Measurements from ENCODE around the gene RECQL. TPM values are rescaled to one million over a fixed set of nuclear protein-coding genes. Genes with fewer than 3 reads are reported as not detected.

Gene RECQL, protein sequence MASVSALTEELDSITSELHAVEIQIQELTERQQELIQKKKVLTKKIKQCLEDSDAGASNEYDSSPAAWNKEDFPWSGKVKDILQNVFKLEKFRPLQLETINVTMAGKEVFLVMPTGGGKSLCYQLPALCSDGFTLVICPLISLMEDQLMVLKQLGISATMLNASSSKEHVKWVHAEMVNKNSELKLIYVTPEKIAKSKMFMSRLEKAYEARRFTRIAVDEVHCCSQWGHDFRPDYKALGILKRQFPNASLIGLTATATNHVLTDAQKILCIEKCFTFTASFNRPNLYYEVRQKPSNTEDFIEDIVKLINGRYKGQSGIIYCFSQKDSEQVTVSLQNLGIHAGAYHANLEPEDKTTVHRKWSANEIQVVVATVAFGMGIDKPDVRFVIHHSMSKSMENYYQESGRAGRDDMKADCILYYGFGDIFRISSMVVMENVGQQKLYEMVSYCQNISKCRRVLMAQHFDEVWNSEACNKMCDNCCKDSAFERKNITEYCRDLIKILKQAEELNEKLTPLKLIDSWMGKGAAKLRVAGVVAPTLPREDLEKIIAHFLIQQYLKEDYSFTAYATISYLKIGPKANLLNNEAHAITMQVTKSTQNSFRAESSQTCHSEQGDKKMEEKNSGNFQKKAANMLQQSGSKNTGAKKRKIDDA
- 10 to 100 TPM; 64.0 to 67.8 TPM for total RNA-seq
- 10 to 100 TPM; 90.0 to 91.7 TPM for polyA plus RNA-seq

DNA sequence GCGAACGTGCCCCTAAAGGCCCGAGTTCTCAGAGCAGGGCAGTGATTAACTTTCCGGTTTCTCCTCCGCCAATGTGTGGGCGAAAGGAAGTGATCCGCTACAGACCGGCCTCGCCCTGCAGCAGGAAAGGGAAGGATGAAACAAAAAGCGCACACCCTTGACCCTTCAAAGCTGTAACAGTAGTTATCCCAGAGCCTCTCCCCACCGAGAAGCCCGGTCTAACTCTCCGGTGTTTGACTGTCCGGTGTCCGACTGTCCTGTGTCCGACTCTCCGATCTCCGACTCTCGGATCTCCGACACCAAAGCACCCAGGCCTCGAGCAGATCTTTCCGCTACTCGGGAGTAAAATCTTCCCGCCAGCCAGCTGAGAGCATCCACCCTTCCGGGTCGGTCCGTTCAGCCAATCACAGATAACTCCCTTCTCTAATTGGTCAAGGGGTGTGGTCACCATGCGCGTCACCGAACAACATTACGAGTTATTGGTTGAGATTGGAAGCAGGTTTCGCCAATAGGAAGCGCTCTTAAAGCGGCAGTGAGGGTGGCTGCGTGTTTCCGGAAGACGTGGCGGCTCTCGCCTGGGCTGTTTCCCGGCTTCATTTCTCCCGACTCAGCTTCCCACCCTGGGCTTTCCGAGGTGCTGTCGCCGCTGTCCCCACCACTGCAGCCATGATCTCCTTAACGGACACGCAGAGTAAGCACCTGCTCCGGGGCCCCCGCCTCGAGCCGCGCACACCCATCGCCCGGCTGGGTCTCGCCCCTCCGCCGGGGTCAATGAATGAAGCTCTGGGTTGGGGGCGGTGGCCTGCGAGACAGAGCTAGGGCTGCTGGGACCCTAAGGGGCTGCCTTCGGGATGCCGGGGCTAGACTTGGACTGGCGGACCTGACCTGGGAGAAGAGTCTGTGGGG lies at the start of gene RECQL, which contains the start of gene GOLT1B:
TSS of gene RECQL (minus strand) at position 378 of the 906 bp plus-strand sequence. CDS start 2,065 bp downstream, outside the sequence.
TSS of gene GOLT1B (plus strand) at position 532 of the 906 bp plus-strand sequence. CDS start at position 667, 135 bp downstream.
- intact Hi-C loops (cut with micrococcal nuclease) = loop anchor here (1.0 to 10.0 kb wide), 10 partner anchors 45 to 1123 kb away; partner anchors contain the start of genes C2CD5, CMAS, ETNK1 and LDHB
- POLR2A ChIA-PET (ENCODE audit: partially characterized antibody) = interaction anchor here (0.6 to 2.6 kb wide), 29 partner anchors 9 to 1123 kb away, joined by 3 to 38 read pairs (median 4); partner anchors contain the start of genes C2CD5, ETNK1, LDHB and PYROXD1
- Histone ChIP-seq H3K27ac (ENCODE audit: low read depth, low read length) (peak within 1 kb of the TSS; percentile 78), H3K27me3 (ENCODE audit: insufficient read depth, low read length) (no peaks in the 10 kb centered on the region), H3K4me3 (ENCODE audit: low read length in 2 of 2) (peak within 1 kb of the TSS; percentile 77 to 93), H3K36me3 (ENCODE audit: insufficient read depth, low read length) (peaks cover 25% of the 10 kb centered on the region), H3K9me3 (ENCODE audit: control insufficient read depth in 1 of 2, low read length in 2 of 2) (no peaks in the 10 kb centered on the region), H3K4me1 (ENCODE audit: insufficient read depth, low read length) (peaks cover 64% of the 10 kb centered on the region)
- Mint-ChIP-seq H3K27me3 (no peaks in the 10 kb centered on the region), H3K9me3 (no peaks in the 10 kb centered on the region), H3K27ac (peak within 1 kb of the TSS in 1 of 7 donors; percentile 71), H3K4me3 (no peak within 1 kb of the TSS), H3K36me3 (peaks cover 20 to 30% of the 10 kb centered on the region in 2 donors), H3K4me1 (peaks cover 27 to 61% (median 46%) of the 10 kb centered on the region in 4 donors)
- CTCF ChIA-PET (ENCODE audit: partially characterized antibody) = interaction anchor here (0.8 to 2.0 kb wide), 4 partner anchors 10 to 179 kb away, joined by 3 to 5 read pairs (median 4); partner anchors contain the start of gene SPX
- DNase-seq = peak; percentile 93 to 96 (median 95)

DNA sequence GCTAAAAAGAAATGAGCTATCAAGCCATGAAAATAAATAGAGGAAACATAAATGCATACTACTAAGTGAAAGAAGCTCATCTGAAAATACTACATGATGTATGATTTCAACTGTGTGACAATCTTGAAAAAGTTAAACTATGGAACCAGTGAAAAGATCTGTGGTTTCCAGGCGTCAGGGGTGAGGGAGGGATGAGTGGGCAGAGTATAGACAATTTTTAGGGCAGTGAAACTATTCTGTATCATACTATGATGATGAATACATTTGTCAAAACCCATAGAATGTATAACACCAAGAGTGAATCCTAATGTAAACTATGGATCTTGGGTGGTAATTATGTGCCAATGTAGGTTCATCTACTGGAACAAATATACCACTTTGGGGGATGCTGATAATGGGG lies 46.0 kb upstream of the RECQL start:
- DNase-seq = no peak

DNA sequence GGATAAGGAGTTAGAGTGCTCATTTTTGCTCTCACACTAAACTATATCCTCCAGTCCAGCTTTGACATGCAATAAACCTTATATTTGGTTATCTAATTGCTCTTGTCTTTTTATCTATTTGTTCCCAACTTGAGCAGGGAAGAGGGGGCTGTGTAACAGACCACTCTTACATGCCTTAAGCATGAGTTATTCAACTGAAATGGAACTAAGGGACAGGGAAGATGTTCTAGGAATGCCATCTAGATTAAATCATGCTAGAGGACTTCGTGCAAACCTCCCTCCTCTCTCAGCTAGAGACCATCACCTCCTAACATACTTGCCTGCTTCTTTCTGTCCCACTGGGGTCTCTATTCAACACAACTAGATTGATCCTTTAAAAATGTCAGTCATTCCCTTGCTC lies 45.3 kb upstream of the RECQL start:
- H3K9me3 Mint-ChIP-seq = peaks cover 0 to 2% (median 0%) of the 10 kb centered on the region in 8 donors
- intact Hi-C loops (cut with micrococcal nuclease) = no loop called here

More for the DNA sequence above, 46.0 kb upstream of the RECQL start:
- Histone ChIP-seq H3K9me3 (ENCODE audit: control insufficient read depth in 1 of 2, low read length in 2 of 2) (no peaks in the 10 kb centered on the region), H3K4me1 (ENCODE audit: insufficient read depth, low read length) (no peaks in the 10 kb centered on the region), H3K27ac (ENCODE audit: low read depth, low read length) (no peak overlapping the region), H3K36me3 (ENCODE audit: insufficient read depth, low read length) (no peaks in the 10 kb centered on the region), H3K4me3 (ENCODE audit: low read length in 2 of 2) (no peak overlapping the region), H3K27me3 (ENCODE audit: insufficient read depth, low read length) (no peaks in the 10 kb centered on the region)
- H3K9me3 Mint-ChIP-seq = peaks cover 0 to 2% (median 0%) of the 10 kb centered on the region in 8 donors
- H3K27me3 Mint-ChIP-seq = peaks cover 1 to 3% of the 10 kb centered on the region in 2 donors
- no peak overlapping the region for H3K27ac Mint-ChIP-seq
- intact Hi-C loops (cut with micrococcal nuclease) = no loop called here
- CTCF ChIA-PET (ENCODE audit: partially characterized antibody) = no interaction called here
- no peaks in the 10 kb centered on the region for H3K36me3 Mint-ChIP-seq
- POLR2A ChIA-PET (ENCODE audit: partially characterized antibody) = no interaction called here
- no peaks in the 10 kb centered on the region for H3K4me1 Mint-ChIP-seq
- H3K4me3 Mint-ChIP-seq = no peak overlapping the region

DNA sequence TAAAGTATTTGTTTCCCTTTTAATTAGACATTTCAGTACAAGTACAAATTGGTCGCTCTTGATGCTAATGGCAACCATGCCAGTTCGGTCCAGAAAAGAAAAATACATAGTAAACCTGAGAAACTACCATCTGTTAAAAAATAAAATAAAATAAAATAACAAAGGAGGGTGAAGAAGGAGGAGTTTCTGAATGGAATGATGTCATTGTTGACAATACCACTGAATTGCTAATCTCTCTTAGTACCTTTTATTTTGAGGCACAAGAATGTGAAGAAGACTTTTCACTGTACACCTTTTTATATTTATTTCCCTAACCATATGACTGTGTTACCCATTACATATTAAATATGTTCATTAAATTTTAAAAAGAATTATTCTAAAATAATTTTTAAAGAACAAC lies 44.1 kb upstream of the RECQL start:
- CTCF ChIA-PET (ENCODE audit: partially characterized antibody) = no interaction called here
- no peaks in the 10 kb centered on the region for H3K27me3 ChIP-seq (ENCODE audit: insufficient read depth, low read length)
- intact Hi-C loops (cut with micrococcal nuclease) = no loop called here
- Mint-ChIP-seq H3K27ac (no peak overlapping the region), H3K9me3 (peaks cover 0 to 2% (median 0%) of the 10 kb centered on the region in 8 donors), H3K4me1 (no peaks in the 10 kb centered on the region), H3K4me3 (no peak overlapping the region), H3K36me3 (no peaks in the 10 kb centered on the region), H3K27me3 (peaks cover 3% of the 10 kb centered on the region in 2 donors)
- no peak overlapping the region for H3K4me3 ChIP-seq (ENCODE audit: low read length in 2 of 2)
- no peaks in the 10 kb centered on the region for H3K36me3 ChIP-seq (ENCODE audit: insufficient read depth, low read length)
- DNase-seq = no peak
- no peak overlapping the region for H3K27ac ChIP-seq (ENCODE audit: low read depth, low read length)
- H3K9me3 ChIP-seq (ENCODE audit: control insufficient read depth in 1 of 2, low read length in 2 of 2) = no peaks in the 10 kb centered on the region
- H3K4me1 ChIP-seq (ENCODE audit: insufficient read depth, low read length) = no peaks in the 10 kb centered on the region
- POLR2A ChIA-PET (ENCODE audit: partially characterized antibody) = no interaction called here

More for the DNA sequence above, 45.3 kb upstream of the RECQL start:
- H3K36me3 Mint-ChIP-seq = no peaks in the 10 kb centered on the region
- DNase-seq = no peak
- Histone ChIP-seq H3K9me3 (ENCODE audit: control insufficient read depth in 1 of 2, low read length in 2 of 2) (no peaks in the 10 kb centered on the region), H3K4me1 (ENCODE audit: insufficient read depth, low read length) (no peaks in the 10 kb centered on the region), H3K27me3 (ENCODE audit: insufficient read depth, low read length) (no peaks in the 10 kb centered on the region), H3K4me3 (ENCODE audit: low read length in 2 of 2) (no peak overlapping the region), H3K36me3 (ENCODE audit: insufficient read depth, low read length) (no peaks in the 10 kb centered on the region), H3K27ac (ENCODE audit: low read depth, low read length) (no peak overlapping the region)
- H3K4me1 Mint-ChIP-seq = no peaks in the 10 kb centered on the region
- no peak overlapping the region for H3K4me3 Mint-ChIP-seq
- ChIA-PET CTCF (ENCODE audit: partially characterized antibody) (no interaction called here), POLR2A (ENCODE audit: partially characterized antibody) (no interaction called here)
- peaks cover 3% of the 10 kb centered on the region in 2 donors for H3K27me3 Mint-ChIP-seq
- H3K27ac Mint-ChIP-seq = no peak overlapping the region

DNA sequence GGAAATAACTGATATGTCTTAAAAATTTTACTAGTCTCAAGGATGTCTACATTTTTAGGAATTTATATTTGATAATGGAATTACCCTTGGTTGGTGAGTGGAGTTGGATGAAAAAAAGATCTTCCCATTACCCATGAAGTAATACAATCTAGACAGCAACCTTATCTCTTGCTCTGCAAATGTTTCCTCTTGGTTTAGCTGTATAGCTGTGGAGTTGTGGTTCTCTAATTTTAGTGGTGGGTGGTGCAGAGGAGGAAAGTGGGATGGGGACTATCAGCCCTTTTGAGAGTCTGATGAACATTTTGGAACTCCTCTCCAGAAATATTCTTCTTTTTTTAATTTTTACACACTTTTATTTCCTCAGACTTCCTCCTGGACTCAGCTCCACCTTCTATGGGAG lies 41.7 kb upstream of the RECQL start:
- Histone ChIP-seq H3K27me3 (ENCODE audit: insufficient read depth, low read length) (no peaks in the 10 kb centered on the region), H3K9me3 (ENCODE audit: control insufficient read depth in 1 of 2, low read length in 2 of 2) (no peaks in the 10 kb centered on the region), H3K4me1 (ENCODE audit: insufficient read depth, low read length) (no peaks in the 10 kb centered on the region), H3K36me3 (ENCODE audit: insufficient read depth, low read length) (no peaks in the 10 kb centered on the region), H3K4me3 (ENCODE audit: low read length in 2 of 2) (no peak overlapping the region), H3K27ac (ENCODE audit: low read depth, low read length) (no peak overlapping the region)
- intact Hi-C loops (cut with micrococcal nuclease) = no loop called here
- POLR2A ChIA-PET (ENCODE audit: partially characterized antibody) = no interaction called here
- Mint-ChIP-seq H3K4me1 (no peaks in the 10 kb centered on the region), H3K9me3 (peaks cover 0 to 2% (median 0%) of the 10 kb centered on the region in 8 donors), H3K4me3 (no peak overlapping the region), H3K36me3 (no peaks in the 10 kb centered on the region), H3K27ac (no peak overlapping the region), H3K27me3 (peaks cover 3% of the 10 kb centered on the region in 2 donors)
- DNase-seq = no peak
- CTCF ChIA-PET (ENCODE audit: partially characterized antibody) = no interaction called here

DNA sequence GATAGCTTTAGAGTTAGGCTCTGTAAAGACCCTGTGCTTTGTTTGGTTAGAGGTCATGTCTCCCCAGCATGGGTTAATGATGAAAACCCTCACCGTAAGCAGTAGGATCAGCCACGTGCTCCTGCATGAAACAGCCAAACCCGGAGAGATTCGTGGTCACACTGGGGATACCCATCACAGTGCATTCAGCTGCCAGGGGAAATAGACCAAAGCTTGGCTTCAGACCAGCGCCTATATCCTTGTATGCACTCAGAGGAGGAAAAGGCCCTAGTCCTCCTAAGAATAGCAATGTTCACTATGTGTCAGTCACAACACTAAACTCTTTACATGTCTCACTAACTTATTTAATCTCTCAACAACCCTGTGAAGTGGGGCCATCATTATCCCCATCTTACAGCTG lies 41.0 kb upstream of the RECQL start:
- no peaks in the 10 kb centered on the region for H3K36me3 ChIP-seq (ENCODE audit: insufficient read depth, low read length)
- intact Hi-C loops (cut with micrococcal nuclease) = no loop called here
- Mint-ChIP-seq H3K9me3 (peaks cover 0 to 2% (median 0%) of the 10 kb centered on the region in 8 donors), H3K27ac (no peak overlapping the region), H3K4me1 (no peaks in the 10 kb centered on the region), H3K36me3 (no peaks in the 10 kb centered on the region), H3K4me3 (no peak overlapping the region), H3K27me3 (peaks cover 3% of the 10 kb centered on the region in 2 donors)
- H3K4me3 ChIP-seq (ENCODE audit: low read length in 2 of 2) = no peak overlapping the region
- no peaks in the 10 kb centered on the region for H3K27me3 ChIP-seq (ENCODE audit: insufficient read depth, low read length)
- no peaks in the 10 kb centered on the region for H3K9me3 ChIP-seq (ENCODE audit: control insufficient read depth in 1 of 2, low read length in 2 of 2)
- no peak overlapping the region for H3K27ac ChIP-seq (ENCODE audit: low read depth, low read length)
- ChIA-PET CTCF (ENCODE audit: partially characterized antibody) (interaction anchor here (1.4 kb wide), 1 partner anchor 10 kb away, joined by 4 read pairs; no protein-coding TSS in a partner anchor), POLR2A (ENCODE audit: partially characterized antibody) (no interaction called here)
- DNase-seq = no peak
- no peaks in the 10 kb centered on the region for H3K4me1 ChIP-seq (ENCODE audit: insufficient read depth, low read length)

Measured in CD4-positive, alpha-beta memory T cell (primary cell).